Measurements from ENCODE around the gene ADGRG7. TPM values are rescaled to one million over a fixed set of nuclear protein-coding genes. Genes with fewer than 3 reads are reported as not detected.

Gene ADGRG7
- total RNA-seq, 1 donor from 2014 or later, result not detected

DNA sequence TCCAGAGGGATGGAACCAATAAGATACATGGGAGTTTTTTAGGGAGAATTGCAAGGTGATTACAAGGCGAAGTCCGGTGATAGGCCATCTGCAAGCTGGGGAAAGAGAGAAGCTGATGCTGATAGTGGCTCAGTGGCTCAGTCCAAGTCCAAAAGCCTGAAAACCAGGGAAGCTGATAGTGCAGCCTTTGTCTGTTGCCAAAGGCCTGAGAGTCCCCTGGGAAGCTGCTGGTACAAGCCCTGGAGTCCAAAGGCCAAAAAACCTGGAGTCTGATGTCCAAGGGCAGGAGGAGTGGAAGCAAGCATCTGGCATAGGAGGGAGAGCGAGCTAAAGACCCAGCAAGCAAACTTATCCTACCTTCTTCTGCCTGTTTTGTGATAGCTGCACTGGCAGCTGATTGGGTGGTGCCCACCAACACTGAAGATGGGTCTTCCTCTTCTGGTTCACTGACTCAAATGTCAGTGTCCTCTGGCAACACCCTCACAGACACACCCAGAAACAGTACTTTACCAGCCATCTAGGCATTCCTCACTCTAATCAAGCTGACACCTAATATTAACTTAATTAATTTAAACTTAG lies 116.6 kb downstream of the ADGRG7 start:
- Histone ChIP-seq H3K4me1 (ENCODE audit: control insufficient read depth in 3 of 3, insufficient read depth in 3 of 3, low read length in 3 of 3) (peaks cover 0 to 7% (median 0%) of the 10 kb centered on the region in 3 donors), H3K9ac (ENCODE audit: low read depth in 1 of 3, low read length in 3 of 3) (no peak overlapping the region), H3K36me3 (ENCODE audit: control insufficient read depth in 3 of 3, insufficient read depth in 3 of 3, low read length in 3 of 3) (peaks cover 2 to 23% (median 16%) of the 10 kb centered on the region in 3 donors), H3K27me3 (ENCODE audit: control insufficient read depth in 3 of 3, insufficient read depth in 3 of 3, low read length in 3 of 3) (no peaks in the 10 kb centered on the region), H3K4me3 (ENCODE audit: low read length in 3 of 3) (no peak overlapping the region), H3K9me3 (ENCODE audit: control insufficient read depth in 3 of 3, low read length in 3 of 3) (no peaks in the 10 kb centered on the region), H3K27ac (ENCODE audit: low read depth, low read length) (no peak overlapping the region)

DNA sequence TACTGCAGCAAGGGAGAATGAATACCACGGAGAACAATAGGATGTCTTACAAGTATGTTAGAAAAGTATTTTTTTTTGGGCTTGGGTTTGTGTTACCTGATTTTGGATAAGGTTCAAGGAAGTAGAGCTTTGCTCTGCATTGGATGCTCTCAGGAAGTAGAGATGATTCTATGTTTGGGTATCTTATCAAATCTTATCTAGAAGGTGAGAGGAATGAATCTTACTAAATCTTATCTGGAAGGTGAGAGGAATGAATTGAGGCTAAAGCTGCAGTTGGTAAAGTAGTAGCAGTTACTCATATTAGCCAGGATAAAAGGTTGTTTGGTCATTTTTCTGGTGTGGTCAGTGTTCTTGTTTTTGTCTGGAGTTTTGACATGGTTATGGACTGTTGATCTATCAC lies 117.3 kb downstream of the ADGRG7 start:
- Histone ChIP-seq H3K9me3 (ENCODE audit: control insufficient read depth in 3 of 3, low read length in 3 of 3) (no peaks in the 10 kb centered on the region), H3K36me3 (ENCODE audit: control insufficient read depth in 3 of 3, insufficient read depth in 3 of 3, low read length in 3 of 3) (peaks cover 2 to 17% (median 16%) of the 10 kb centered on the region in 3 donors), H3K27ac (ENCODE audit: low read depth, low read length) (no peak overlapping the region), H3K9ac (ENCODE audit: low read depth in 1 of 3, low read length in 3 of 3) (no peak overlapping the region), H3K4me3 (ENCODE audit: low read length in 3 of 3) (no peak overlapping the region), H3K27me3 (ENCODE audit: control insufficient read depth in 3 of 3, insufficient read depth in 3 of 3, low read length in 3 of 3) (no peaks in the 10 kb centered on the region), H3K4me1 (ENCODE audit: control insufficient read depth in 3 of 3, insufficient read depth in 3 of 3, low read length in 3 of 3) (peaks cover 0 to 7% (median 0%) of the 10 kb centered on the region in 3 donors)

GRCh38 chr3:100730524-100730923 lies 121.1 kb downstream of the ADGRG7 start:
- Histone ChIP-seq H3K4me1 (ENCODE audit: control insufficient read depth in 3 of 3, insufficient read depth in 3 of 3, low read length in 3 of 3) (peaks cover 0 to 10% (median 0%) of the 10 kb centered on the region in 3 donors), H3K27ac (ENCODE audit: low read depth, low read length) (no peak overlapping the region), H3K9me3 (ENCODE audit: control insufficient read depth in 3 of 3, low read length in 3 of 3) (no peaks in the 10 kb centered on the region), H3K36me3 (ENCODE audit: control insufficient read depth in 3 of 3, insufficient read depth in 3 of 3, low read length in 3 of 3) (peaks cover 4 to 26% (median 16%) of the 10 kb centered on the region in 3 donors), H3K4me3 (ENCODE audit: low read length in 3 of 3) (no peak overlapping the region), H3K9ac (ENCODE audit: low read depth in 1 of 3, low read length in 3 of 3) (no peak overlapping the region), H3K27me3 (ENCODE audit: control insufficient read depth in 3 of 3, insufficient read depth in 3 of 3, low read length in 3 of 3) (no peaks in the 10 kb centered on the region)

GRCh38 chr3:100732435-100732834 lies 123.0 kb downstream of the ADGRG7 start:
- no peak overlapping the region for H3K9ac ChIP-seq (ENCODE audit: low read depth in 1 of 3, low read length in 3 of 3)
- H3K36me3 ChIP-seq (ENCODE audit: control insufficient read depth in 3 of 3, insufficient read depth in 3 of 3, low read length in 3 of 3), result peaks cover 10 to 28% (median 20%) of the 10 kb centered on the region in 3 donors
- no peaks in the 10 kb centered on the region for H3K27me3 ChIP-seq (ENCODE audit: control insufficient read depth in 3 of 3, insufficient read depth in 3 of 3, low read length in 3 of 3)
- H3K4me3 ChIP-seq (ENCODE audit: low read length in 3 of 3), result no peak overlapping the region
- H3K9me3 ChIP-seq (ENCODE audit: control insufficient read depth in 3 of 3, low read length in 3 of 3), result no peaks in the 10 kb centered on the region
- peaks cover 0 to 6% (median 0%) of the 10 kb centered on the region in 3 donors for H3K4me1 ChIP-seq (ENCODE audit: control insufficient read depth in 3 of 3, insufficient read depth in 3 of 3, low read length in 3 of 3)
- no peak overlapping the region for H3K27ac ChIP-seq (ENCODE audit: low read depth, low read length)

GRCh38 chr3:100737334-100737733 lies 127.9 kb downstream of the ADGRG7 start:
- H3K36me3 ChIP-seq (ENCODE audit: control insufficient read depth in 3 of 3, insufficient read depth in 3 of 3, low read length in 3 of 3), result peaks cover 8 to 38% (median 25%) of the 10 kb centered on the region in 3 donors
- no peak overlapping the region for H3K9ac ChIP-seq (ENCODE audit: low read depth in 1 of 3, low read length in 3 of 3)
- H3K9me3 ChIP-seq (ENCODE audit: control insufficient read depth in 3 of 3, low read length in 3 of 3), result no peaks in the 10 kb centered on the region
- no peak overlapping the region for H3K4me3 ChIP-seq (ENCODE audit: low read length in 3 of 3)
- peaks cover 0 to 17% (median 0%) of the 10 kb centered on the region in 3 donors for H3K4me1 ChIP-seq (ENCODE audit: control insufficient read depth in 3 of 3, insufficient read depth in 3 of 3, low read length in 3 of 3)
- no peak overlapping the region for H3K27ac ChIP-seq (ENCODE audit: low read depth, low read length)
- H3K27me3 ChIP-seq (ENCODE audit: control insufficient read depth in 3 of 3, insufficient read depth in 3 of 3, low read length in 3 of 3), result no peaks in the 10 kb centered on the region

DNA sequence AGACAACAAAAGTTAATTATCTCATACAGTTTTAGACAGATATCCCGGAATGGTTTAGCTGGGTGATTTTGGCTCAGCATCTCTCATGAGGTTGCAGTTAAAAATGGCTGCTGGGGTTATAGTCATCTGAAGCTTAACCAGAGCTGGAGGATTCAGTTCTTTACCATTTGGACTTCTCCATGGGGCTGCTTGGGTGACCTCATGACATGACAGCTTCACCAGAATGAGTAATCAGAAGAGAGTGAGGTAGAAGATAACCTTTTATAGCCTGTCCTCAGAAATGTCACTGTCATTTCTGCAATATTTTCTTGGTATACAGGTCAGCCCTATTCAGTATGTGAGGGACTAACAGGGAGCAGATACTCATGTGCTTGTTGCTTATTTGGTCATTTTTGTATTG lies 130.8 kb downstream of the ADGRG7 start:
- Histone ChIP-seq H3K9ac (ENCODE audit: low read depth in 1 of 3, low read length in 3 of 3) (no peak overlapping the region), H3K27me3 (ENCODE audit: control insufficient read depth in 3 of 3, insufficient read depth in 3 of 3, low read length in 3 of 3) (no peaks in the 10 kb centered on the region), H3K27ac (ENCODE audit: low read depth, low read length) (no peak overlapping the region), H3K9me3 (ENCODE audit: control insufficient read depth in 3 of 3, low read length in 3 of 3) (no peaks in the 10 kb centered on the region), H3K4me3 (ENCODE audit: low read length in 3 of 3) (no peak overlapping the region), H3K36me3 (ENCODE audit: control insufficient read depth in 3 of 3, insufficient read depth in 3 of 3, low read length in 3 of 3) (peaks cover 8 to 38% (median 28%) of the 10 kb centered on the region in 3 donors), H3K4me1 (ENCODE audit: control insufficient read depth in 3 of 3, insufficient read depth in 3 of 3, low read length in 3 of 3) (peaks cover 0 to 13% (median 0%) of the 10 kb centered on the region in 3 donors)

DNA sequence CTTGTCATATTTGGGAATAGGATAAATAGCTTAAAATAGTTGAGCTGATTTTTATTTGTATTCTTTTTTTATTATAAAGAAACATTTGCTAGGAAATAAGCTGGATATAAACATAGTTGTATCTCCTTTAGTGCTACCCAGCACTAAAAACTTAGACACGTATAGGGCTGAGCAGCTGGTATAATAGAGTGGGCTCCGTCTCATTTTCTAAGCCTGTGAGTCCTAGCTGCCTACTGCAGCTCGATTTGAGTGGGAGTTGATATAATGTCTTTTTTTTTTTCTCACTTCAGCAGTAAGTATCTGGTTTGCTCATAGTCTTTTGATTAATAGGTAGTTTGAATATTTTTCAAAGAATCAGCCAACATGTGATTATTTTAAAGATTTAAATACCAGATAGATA lies 134.1 kb downstream of the ADGRG7 start:
- Histone ChIP-seq H3K4me1 (ENCODE audit: control insufficient read depth in 3 of 3, insufficient read depth in 3 of 3, low read length in 3 of 3) (peaks cover 0 to 15% (median 0%) of the 10 kb centered on the region in 3 donors), H3K27me3 (ENCODE audit: control insufficient read depth in 3 of 3, insufficient read depth in 3 of 3, low read length in 3 of 3) (no peaks in the 10 kb centered on the region), H3K9ac (ENCODE audit: low read depth in 1 of 3, low read length in 3 of 3) (no peak overlapping the region), H3K36me3 (ENCODE audit: control insufficient read depth in 3 of 3, insufficient read depth in 3 of 3, low read length in 3 of 3) (peaks cover 10 to 40% (median 26%) of the 10 kb centered on the region in 3 donors), H3K4me3 (ENCODE audit: low read length in 3 of 3) (no peak overlapping the region), H3K27ac (ENCODE audit: low read depth, low read length) (no peak overlapping the region), H3K9me3 (ENCODE audit: control insufficient read depth in 3 of 3, low read length in 3 of 3) (no peaks in the 10 kb centered on the region)

- H3K27ac ChIP-seq (ENCODE audit: low read depth, low read length), result no peak overlapping the region
- H3K4me1 ChIP-seq (ENCODE audit: control insufficient read depth in 3 of 3, insufficient read depth in 3 of 3, low read length in 3 of 3), result peaks cover 0 to 6% (median 0%) of the 10 kb centered on the region in 3 donors
- H3K4me3 ChIP-seq (ENCODE audit: low read length in 3 of 3), result no peak overlapping the region
- peaks cover 10 to 50% (median 35%) of the 10 kb centered on the region in 3 donors for H3K36me3 ChIP-seq (ENCODE audit: control insufficient read depth in 3 of 3, insufficient read depth in 3 of 3, low read length in 3 of 3)
- H3K9me3 ChIP-seq (ENCODE audit: control insufficient read depth in 3 of 3, low read length in 3 of 3), result no peaks in the 10 kb centered on the region
- H3K9ac ChIP-seq (ENCODE audit: low read depth in 1 of 3, low read length in 3 of 3), result no peak overlapping the region
- no peaks in the 10 kb centered on the region for H3K27me3 ChIP-seq (ENCODE audit: control insufficient read depth in 3 of 3, insufficient read depth in 3 of 3, low read length in 3 of 3)
Observed at GRCh38 chr3:100744671-100745070, 135.3 kb downstream of the ADGRG7 start.

Small RNA genes lying within 50 kb of the gene (small RNA-seq; reads per million reads assigned to genes)
- gene RF00322, result not detected

Other genes starting within 250 kb of the ADGRG7 start
- 59.0 TPM for gene TOMM70, start 208.5 kb upstream of the ADGRG7 start, total RNA-seq
- gene LNP1, start 208.1 kb upstream of the ADGRG7 start, total RNA-seq, result 7.3 TPM
- gene TMEM45A, start 117.0 kb upstream of the ADGRG7 start, total RNA-seq, result 15.7 TPM
- gene TFG, start 99.9 kb downstream of the ADGRG7 start, total RNA-seq, result 60.0 TPM